NB4 (cell line): ENCODE results near the gene DOLPP1.

Source experiments
- MYC ChIP-seq: IDR thresholded peaks from 2 replicates; pipeline ENCODE4 v1.6.1; 2011; ENCODE audit warnings: low read depth, low read length
- POLR2A ChIP-seq: IDR thresholded peaks from 2 replicates; pipeline ENCODE4 v1.6.1; 2011; ENCODE audit warnings: mild to moderate bottlenecking; ENCODE audit not compliant: insufficient read length; ENCODE audit errors: extremely low read depth
- TF ChIP-seq, protein P1 (sequence below): IDR thresholded peaks from one replicate; pipeline ENCODE4 v1.5.1; 2012; ENCODE audit warnings: low read depth, low read length

- TF ChIP-seq, protein P1, sequence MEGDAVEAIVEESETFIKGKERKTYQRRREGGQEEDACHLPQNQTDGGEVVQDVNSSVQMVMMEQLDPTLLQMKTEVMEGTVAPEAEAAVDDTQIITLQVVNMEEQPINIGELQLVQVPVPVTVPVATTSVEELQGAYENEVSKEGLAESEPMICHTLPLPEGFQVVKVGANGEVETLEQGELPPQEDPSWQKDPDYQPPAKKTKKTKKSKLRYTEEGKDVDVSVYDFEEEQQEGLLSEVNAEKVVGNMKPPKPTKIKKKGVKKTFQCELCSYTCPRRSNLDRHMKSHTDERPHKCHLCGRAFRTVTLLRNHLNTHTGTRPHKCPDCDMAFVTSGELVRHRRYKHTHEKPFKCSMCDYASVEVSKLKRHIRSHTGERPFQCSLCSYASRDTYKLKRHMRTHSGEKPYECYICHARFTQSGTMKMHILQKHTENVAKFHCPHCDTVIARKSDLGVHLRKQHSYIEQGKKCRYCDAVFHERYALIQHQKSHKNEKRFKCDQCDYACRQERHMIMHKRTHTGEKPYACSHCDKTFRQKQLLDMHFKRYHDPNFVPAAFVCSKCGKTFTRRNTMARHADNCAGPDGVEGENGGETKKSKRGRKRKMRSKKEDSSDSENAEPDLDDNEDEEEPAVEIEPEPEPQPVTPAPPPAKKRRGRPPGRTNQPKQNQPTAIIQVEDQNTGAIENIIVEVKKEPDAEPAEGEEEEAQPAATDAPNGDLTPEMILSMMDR = peak; percentile 70
- TF ChIP-seq POLR2A = no peak
- peak; percentile 60 for TF ChIP-seq MYC
Observed at GRCh38 chr9:129139233-129139992, 58.5 kb downstream of the DOLPP1 start.
